CD1c-positive myeloid dendritic cell (primary cell): ENCODE results near the gene UBAP1.
"Not testable (repeated sequence)": the region's sequence is repeated elsewhere in the genome, so short reads cannot be mapped to it uniquely, and the experiment has no call there.

ENCODE experiments used
- DNase-seq: peaks from one replicate; pipeline ENCODE4 v3.0.0-alpha.2; 2016; ENCODE audit errors: extremely low spot score

The UBAP1 gene

GRCh38 chr9:34224349-34224748, 45.5 kb downstream of the UBAP1 start:
- DNase-seq = no peak

GRCh38 chr9:34226144-34226760, 47.4 kb downstream of the UBAP1 start:
- not testable (repeated sequence) for DNase-seq

- peak; percentile 36 for DNase-seq
These were observed 48.6 kb downstream of the UBAP1 start for GRCh38 chr9:34227445-34227844.

DNA sequence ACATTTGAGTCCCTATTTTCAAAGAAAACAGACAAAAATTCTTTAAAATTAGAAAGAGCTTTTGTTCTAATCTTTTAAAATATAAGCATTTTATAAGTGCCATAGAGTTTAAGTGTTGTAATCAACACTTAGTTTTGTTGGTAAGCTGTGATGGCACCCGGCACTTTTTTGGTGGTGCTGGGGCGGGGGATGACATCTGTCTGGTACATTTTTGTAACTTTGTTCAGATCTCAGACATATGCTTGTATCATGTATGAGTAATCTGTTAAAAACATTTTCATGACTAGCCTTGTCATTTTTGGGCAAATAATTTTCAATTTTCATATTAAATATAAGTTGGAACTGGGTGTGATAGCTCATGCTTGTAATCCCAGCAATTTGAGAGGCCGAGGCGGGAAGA, 51.7 kb downstream of the UBAP1 start:
- no peak for DNase-seq

DNA sequence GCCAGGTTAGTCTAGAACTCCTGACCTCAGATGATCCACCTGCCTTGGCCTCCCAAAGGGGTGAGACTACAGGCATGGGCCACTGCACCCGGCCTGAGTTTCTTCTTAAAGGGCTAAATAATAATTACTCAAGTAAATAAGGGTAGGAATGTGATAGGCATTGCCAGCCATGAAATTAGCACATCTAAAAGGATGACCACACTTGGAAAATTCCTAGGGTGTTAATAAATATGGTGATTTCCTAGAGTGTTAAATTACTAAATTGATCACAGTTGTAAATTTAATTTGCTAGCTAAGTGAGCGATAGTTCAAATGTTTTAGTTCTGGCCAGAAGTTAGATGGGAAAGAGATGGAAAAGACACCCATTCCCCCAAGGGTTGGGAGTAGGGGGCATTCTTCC, 53.4 kb downstream of the UBAP1 start:
- DNase-seq = no peak

- no peak for DNase-seq
These were observed 54.8 kb downstream of the UBAP1 start for GRCh38 chr9:34233672-34234071.

- DNase-seq = no peak
These were observed 59.0 kb downstream of the UBAP1 start for GRCh38 chr9:34237836-34238235.

- DNase-seq = no peak
These were observed 61.2 kb downstream of the UBAP1 start for GRCh38 chr9:34240006-34240405.

GRCh38 chr9:34242830-34243229, 64.0 kb downstream of the UBAP1 start:
- DNase-seq = no peak

DNA sequence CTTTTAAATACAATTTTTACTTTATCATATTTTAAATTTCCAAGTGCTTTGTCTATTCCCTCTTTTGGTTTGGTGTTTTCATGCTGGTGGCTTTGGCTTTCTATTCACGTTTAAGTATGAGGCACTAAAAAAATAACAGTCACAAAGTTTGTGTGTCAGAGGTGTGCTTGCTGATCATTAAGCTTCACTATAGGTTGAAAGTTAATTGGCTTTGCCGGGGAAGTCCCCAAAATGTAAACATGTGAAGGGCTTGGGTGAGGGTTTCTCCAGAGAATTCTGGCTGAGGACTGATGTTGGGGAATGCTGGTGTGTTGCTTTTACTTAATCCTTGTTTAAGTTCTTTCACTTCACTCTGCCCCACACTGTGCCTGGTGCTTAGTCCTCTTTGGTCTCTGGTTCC, 66.4 kb downstream of the UBAP1 start:
- not testable (repeated sequence) for DNase-seq

GRCh38 chr9:34246453-34246852, 67.6 kb downstream of the UBAP1 start:
- no peak for DNase-seq

- DNase-seq = not testable (repeated sequence)
These were observed 68.9 kb downstream of the UBAP1 start for GRCh38 chr9:34247782-34248181.

DNA sequence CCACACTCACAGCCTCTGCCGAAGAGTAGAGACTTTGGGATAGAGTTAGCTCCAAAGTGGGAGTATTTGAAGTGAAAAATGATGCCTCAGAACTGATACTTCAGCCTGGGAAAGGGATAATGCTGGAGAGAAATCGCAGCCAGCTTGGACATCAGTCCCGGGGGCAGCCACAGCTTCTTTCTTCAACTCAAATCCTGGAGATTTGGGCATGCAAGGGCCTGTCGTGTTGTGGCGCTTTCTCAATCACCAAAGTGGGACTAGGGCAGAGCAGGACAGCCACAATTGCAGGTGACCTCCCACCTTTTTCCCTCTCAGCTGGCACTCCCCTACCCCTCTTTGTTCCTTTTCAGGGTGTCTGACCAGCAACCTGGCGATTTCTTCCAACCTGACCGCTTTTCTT, 70.4 kb downstream of the UBAP1 start:
- DNase-seq = no peak

DNA sequence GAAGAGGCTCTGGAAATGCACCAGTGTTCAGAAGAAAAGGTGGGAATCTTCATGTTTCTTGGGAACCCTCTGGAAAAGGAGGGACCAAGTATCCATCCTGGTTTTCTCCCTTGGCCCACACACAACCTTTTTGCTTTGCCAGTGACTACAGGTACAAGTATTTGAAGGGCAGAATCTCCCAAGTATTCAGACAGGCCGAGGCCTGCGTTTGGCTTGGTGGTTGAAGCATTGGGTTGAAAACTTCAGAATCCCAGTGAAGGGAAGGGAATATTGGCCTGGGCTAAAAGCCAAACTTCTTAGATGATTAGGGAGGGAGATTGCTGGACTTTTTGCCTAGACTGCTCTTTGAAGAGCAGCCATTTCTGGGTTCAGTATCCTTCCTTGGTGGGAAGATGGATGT, 71.9 kb downstream of the UBAP1 start:
- DNase-seq = no peak

GRCh38 chr9:34252016-34252415, 73.2 kb downstream of the UBAP1 start:
- no peak for DNase-seq

- peak; percentile 50 for DNase-seq
These were observed 74.0 kb downstream of the UBAP1 start for GRCh38 chr9:34252670-34253459.

DNA sequence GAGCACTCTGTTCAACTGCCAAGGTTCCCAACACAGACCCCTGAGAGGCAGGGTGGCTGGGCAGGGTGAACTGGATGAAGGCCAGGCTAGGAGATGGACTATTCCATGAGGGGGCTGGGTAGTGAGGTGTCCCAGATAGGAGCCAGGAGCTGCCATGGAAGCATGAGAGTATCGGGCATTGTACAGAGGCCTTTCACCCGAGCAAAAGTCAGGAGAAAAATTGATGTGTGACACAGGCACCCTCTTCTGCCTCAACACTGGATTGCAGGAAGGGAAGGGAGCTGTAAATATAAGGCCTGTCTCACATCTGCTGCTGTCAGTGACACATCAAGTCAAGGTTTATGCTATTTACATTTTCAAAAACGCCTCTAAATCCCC, 74.6 kb downstream of the UBAP1 start:
- no peak for DNase-seq

DNA sequence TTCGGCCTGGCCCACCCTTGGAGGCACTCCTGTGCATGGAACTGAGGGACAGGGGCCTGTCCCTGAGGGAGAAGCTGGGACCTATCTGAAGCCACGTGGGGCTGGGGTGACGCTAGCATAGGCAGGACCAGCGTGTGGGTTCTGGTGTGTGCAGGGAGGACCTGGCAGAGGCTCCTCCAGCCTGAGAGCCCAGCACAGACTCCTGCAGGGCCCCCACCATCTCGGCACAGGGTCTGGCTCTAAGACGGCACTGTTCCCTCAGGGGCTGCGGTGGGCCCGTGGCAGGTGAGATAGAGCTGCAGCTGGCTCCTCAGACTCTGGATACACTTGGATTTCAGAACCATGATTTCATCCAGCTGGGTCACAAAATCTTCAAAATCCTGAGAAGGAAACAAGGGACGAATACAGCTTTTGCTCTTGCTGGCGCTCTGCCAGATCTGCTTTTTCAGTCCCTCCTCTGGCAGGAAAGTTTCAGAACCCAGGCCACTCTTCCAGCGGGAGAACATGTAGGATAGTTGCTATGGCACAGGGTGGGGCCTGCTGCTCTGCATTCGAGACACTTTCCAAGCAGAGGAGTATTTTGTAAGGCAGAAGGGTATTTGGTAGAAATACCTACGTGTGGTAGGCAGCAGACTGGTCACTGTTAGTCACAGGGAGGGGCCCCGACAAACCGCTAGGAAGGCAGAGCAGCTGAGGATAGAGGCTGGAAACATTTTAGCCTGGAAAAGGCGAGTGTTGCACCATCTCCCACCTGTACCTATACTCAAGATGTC, 75.5 kb downstream of the UBAP1 start:
- DNase-seq = no peak

DNA sequence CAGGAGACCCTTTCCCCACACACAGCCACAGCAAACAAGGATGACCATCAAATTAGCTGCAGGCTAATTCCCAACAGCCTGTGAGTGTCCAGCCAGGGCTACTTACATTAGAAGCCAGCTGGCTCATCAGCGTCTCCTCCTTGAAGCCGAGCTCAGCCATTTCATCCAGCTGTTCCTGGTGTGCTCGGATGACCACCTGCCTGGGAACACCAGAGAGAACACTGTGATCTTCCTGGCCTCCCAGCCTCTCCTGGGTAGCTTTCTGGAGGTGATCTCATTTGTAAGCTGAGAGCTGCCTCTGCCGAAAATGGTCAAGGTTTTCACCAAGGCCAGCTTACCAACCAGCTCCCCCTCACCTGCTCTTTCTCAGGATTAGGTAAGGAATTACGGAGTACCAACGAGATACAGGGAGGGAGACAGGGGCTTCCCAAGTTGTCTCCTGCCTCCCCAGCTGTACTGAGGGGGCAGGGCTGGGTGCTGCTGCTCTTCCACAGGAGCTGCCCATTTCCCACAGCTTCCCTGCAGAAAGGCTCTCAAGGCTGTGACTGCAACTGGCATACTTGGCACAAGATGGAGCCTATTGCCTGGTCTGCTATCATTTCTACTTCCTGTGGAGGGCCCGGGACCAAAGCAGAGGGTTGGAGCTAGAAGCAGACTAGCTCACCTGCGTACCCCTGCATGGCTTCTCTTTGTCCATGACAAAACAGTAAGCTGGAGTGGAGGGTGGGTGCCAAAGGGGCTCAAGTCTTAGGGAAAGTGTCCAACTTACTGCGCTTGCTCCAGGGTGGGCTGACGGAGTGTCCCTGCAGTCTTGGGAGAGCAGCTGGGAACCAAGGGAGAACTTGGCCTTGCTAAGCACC, 76.4 kb downstream of the UBAP1 start:
- DNase-seq = no peak

- no peak for DNase-seq
These were observed 77.3 kb downstream of the UBAP1 start for GRCh38 chr9:34256104-34256503.

DNA sequence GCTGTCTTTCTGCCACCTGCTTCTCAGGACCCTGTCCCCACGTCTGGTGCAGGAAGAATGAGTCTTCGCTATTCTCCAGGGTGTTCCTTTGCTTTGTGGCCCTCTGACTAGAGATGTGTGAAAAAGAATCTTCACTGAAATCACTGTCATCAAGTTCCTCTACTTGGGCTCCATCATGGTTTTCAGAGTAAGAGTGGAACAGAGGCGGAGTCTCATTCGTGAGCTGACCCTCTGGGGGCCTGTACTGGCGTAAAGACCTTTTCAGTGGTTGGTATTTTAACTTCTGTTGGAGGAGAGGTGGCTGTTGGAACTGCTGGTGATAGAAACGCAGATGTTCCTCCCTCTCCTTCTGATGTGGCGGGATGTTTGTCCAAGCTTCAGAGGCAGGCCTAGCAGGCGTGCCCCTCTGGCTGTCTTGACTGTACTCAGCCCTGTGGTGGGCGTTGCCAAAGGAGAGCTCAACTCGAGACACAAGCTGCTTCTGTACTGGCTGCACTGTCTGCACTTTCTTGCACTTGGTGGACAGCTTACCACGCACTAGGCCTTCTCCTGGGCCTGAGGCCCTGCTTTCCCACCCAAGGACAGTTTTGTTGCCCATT, 78.2 kb downstream of the UBAP1 start:
- DNase-seq = no peak
